B cell (primary cell): Measurements from ENCODE around the gene ERAP2.

ENCODE experiments used
- EZH2 ChIP-seq: IDR thresholded peaks from 2 replicates; pipeline ENCODE4 v1.6.1; 2012; ENCODE audit warnings: borderline replicate concordance, low read depth, mild to moderate bottlenecking, moderate library complexity, low read length; ENCODE audit not compliant: insufficient read depth, poor library complexity, severe bottlenecking
- TF ChIP-seq, protein P1 (sequence below): fragments of 200-600 bp; IDR thresholded peaks from one replicate; pipeline ENCODE4 v1.8.0; 2022; ENCODE audit warnings: antibody characterized with exemption, mild to moderate bottlenecking

DNA sequence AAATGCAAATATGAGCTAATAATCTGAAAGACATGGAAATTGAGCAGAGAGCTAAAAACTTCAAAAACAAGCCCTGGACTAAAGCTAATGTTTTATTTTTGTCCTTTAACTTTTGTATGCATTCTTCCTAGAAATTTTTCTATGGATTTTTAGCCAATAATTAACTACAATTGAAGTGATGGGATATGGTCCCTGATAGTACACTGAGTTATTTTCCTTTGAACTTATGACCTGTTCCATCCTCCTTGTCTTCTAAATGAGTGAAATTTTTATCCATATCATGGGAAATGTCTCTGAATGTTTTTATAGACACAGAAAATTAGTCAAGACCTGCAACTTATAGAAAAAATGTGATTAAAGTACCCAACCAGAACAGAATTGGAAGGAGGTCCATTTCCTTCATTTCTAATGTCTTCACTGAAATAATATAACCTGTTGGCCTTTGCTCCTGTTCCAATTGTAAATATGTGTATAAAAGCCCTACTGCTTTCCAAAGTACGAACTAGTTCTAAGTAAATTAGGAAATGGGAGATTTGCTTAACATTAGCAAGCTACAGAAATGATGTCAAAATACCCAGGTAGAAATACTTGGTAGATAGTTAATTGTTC lies 11.3 kb upstream of the ERAP2 start:
- TF ChIP-seq, protein P1, sequence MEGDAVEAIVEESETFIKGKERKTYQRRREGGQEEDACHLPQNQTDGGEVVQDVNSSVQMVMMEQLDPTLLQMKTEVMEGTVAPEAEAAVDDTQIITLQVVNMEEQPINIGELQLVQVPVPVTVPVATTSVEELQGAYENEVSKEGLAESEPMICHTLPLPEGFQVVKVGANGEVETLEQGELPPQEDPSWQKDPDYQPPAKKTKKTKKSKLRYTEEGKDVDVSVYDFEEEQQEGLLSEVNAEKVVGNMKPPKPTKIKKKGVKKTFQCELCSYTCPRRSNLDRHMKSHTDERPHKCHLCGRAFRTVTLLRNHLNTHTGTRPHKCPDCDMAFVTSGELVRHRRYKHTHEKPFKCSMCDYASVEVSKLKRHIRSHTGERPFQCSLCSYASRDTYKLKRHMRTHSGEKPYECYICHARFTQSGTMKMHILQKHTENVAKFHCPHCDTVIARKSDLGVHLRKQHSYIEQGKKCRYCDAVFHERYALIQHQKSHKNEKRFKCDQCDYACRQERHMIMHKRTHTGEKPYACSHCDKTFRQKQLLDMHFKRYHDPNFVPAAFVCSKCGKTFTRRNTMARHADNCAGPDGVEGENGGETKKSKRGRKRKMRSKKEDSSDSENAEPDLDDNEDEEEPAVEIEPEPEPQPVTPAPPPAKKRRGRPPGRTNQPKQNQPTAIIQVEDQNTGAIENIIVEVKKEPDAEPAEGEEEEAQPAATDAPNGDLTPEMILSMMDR, result no peak
- no peak for TF ChIP-seq EZH2
